K562 (cell line): Measurements from ENCODE around the gene NET1. TPM values are rescaled to one million over a fixed set of nuclear protein-coding genes. Genes with fewer than 3 reads are reported as not detected.
"Not testable (repeated sequence)": the region's sequence is repeated elsewhere in the genome, so short reads cannot be mapped to it uniquely, and the experiment has no call there.

Source experiments
- ATAC-seq: fragments of 200-7000 bp; cut with Tn5 transposase; 3 replicates; pipeline ENCODE4 v1.9.1; 2020; ENCODE audit warnings: moderate library complexity
- BruUV-seq: library from RNA; stranded (reverse); fragments of 400-500 nt; replicated peaks from 2 replicates; lab custom pipeline; 2021; lab: Mats Ljungman, UMichigan
- CTCF ChIA-PET: fragments of 300-600 bp; formaldehyde crosslinking; extraction: SDS; loops from one replicate; lab custom pipeline; 2021; ENCODE audit warnings: low intra/inter-chr PET ratio; lab: Yijun Ruan, JAX
- POLR2A ChIA-PET: fragments of 300-600, 350-650 bp; sonication (Branson Sonifier 250); formaldehyde crosslinking; extraction: SDS; loops from one replicate; lab custom pipeline; 2021; ENCODE audit warnings: antibody characterized with exemption, inconsistent platforms; lab: Yijun Ruan, JAX
- DNase-seq, 4 experiments: peaks; one replicate each; pipeline versions ENCODE4 v3.0.0 to v3.0.0-alpha.2; 2011 to 2018; ENCODE audit warnings: low spot score in 3 of 4, mixed read lengths in 3 of 4; ENCODE audit errors: extremely low read depth in 1 of 4
- FAIRE-seq: peaks from 2 replicates; lab custom pipeline; 2011; peaks lifted over from hg19 to GRCh38; lab: Jason Lieb, UNC
- H2AFZ ChIP-seq: 2 replicates; pipeline ENCODE4 v1.6.0; 2011; ENCODE audit warnings: low read depth, low read length, control low read depth, inconsistent platforms
- H3K27ac ChIP-seq: fragments of 200-600 bp; 3 replicates; pipeline ENCODE4 v1.8.0; 2011; ENCODE audit warnings: low read depth, mild to moderate bottlenecking, control low read depth, inconsistent platforms, low read length, moderate library complexity, mixed read lengths; ENCODE audit errors: extremely low read depth
- H3K27me3 ChIP-seq, 2 experiments: fragments of 300-600 bp in 1 of 2; 2 replicates in 1 of 2; 3 replicates in 1 of 2; pipeline versions ENCODE4 v1.6.0 to v1.8.0; 2011; ENCODE audit warnings: inconsistent platforms in 2 of 2, low read length in 2 of 2, mild to moderate bottlenecking in 1 of 2, mixed read lengths in 1 of 2, moderate library complexity in 1 of 2; ENCODE audit not compliant: control insufficient read depth in 2 of 2, insufficient read depth in 2 of 2
- H3K36me3 ChIP-seq: fragments of 300-600 bp; 3 replicates; pipeline ENCODE4 v1.8.0; 2011; ENCODE audit warnings: mild to moderate bottlenecking, low read length, inconsistent platforms; ENCODE audit not compliant: control insufficient read depth, insufficient read depth
- H3K4me1 ChIP-seq, 2 experiments: fragments of 200-600 bp in 1 of 2; replicated peaks in 1 of 2; 2 replicates in 1 of 2; 3 replicates in 1 of 2; pipeline versions ENCODE4 v1.5.1 to v1.8.0; 2011; ENCODE audit warnings: inconsistent platforms in 2 of 2, low read length in 2 of 2, mild to moderate bottlenecking in 1 of 2, mixed read lengths in 1 of 2, moderate library complexity in 1 of 2; ENCODE audit not compliant: control insufficient read depth in 2 of 2, insufficient read depth in 2 of 2
- H3K4me2 ChIP-seq: 2 replicates; pipeline ENCODE4 v1.6.1; 2011; ENCODE audit warnings: low read length, control low read depth, inconsistent platforms, mixed read lengths; ENCODE audit not compliant: insufficient read depth
- H3K4me3 ChIP-seq: fragments of 200-600 bp; sonication (generic), shearing (Covaris generic); 2 replicates; pipeline ENCODE4 v1.5.1; 2016; ENCODE audit warnings: control low read depth, inconsistent platforms
- H3K79me2 ChIP-seq: fragments of 200-600 bp; 3 replicates; pipeline ENCODE4 v1.8.0; 2011; ENCODE audit warnings: low read length, inconsistent platforms; ENCODE audit not compliant: control insufficient read depth, insufficient read depth
- H3K9ac ChIP-seq, 2 experiments: 2 replicates each; pipeline versions ENCODE4 v1.6.0 to v1.6.1; 2011; ENCODE audit warnings: low read depth in 2 of 2, low read length in 2 of 2, control low read depth in 1 of 2, inconsistent platforms in 1 of 2, mild to moderate bottlenecking in 1 of 2, mixed read lengths in 1 of 2; ENCODE audit not compliant: insufficient read depth in 1 of 2
- H3K9me1 ChIP-seq: one replicate; pipeline ENCODE4 v1.6.0; 2011; ENCODE audit warnings: inconsistent platforms, mild to moderate bottlenecking, low read length, moderate library complexity; ENCODE audit not compliant: control insufficient read depth, insufficient read depth
- H3K9me3 ChIP-seq: replicated peaks from 2 replicates; pipeline ENCODE4 v1.5.1; 2011; ENCODE audit warnings: low read depth, low read length, inconsistent platforms; ENCODE audit not compliant: control insufficient read depth, insufficient read depth
- H4K20me1 ChIP-seq: replicated peaks from 2 replicates; pipeline ENCODE4 v1.6.1; 2011; ENCODE audit warnings: low read length, inconsistent platforms, mixed read lengths; ENCODE audit not compliant: control insufficient read depth, insufficient read depth
- DPF2 ChIP-seq: fragments of 450-650 bp; IDR thresholded peaks from 2 replicates; pipeline ENCODE4 v1.6.1; 2016
- FOSL1 ChIP-seq: fragments of 200-800 bp; sonication (Bioruptor generic); conservative IDR thresholded peaks from 2 replicates; pipeline ENCODE4 v1.6.1; 2016; ENCODE audit warnings: missing genetic modification characterization, missing compliant biosample characterization
- JUND ChIP-seq, 2 experiments: IDR thresholded peaks; 2 replicates in 1 of 2; 3 replicates in 1 of 2; pipeline ENCODE4 v1.6.1; 2011; ENCODE audit warnings: borderline replicate concordance in 2 of 2, low read depth in 2 of 2, low read length in 2 of 2, improper control_type of control experiment in 1 of 2, missing biosample characterization in 1 of 2, missing genetic modification characterization in 1 of 2, missing genetic modification reagents in 1 of 2
- MLLT1 ChIP-seq, 2 experiments: fragments of 450-650 bp; IDR thresholded peaks; 2 replicates each; pipeline ENCODE4 v1.6.1; 2016
- ZFP36 ChIP-seq: fragments of 150-350 bp; IDR thresholded peaks from 2 replicates; pipeline ENCODE4 v1.6.1; 2018; ENCODE audit warnings: low read length, low read depth; ENCODE audit not compliant: partially characterized antibody
- WGBS: fragments of 100-300 bp; shearing (Covaris generic); methylation state at CpG from one replicate; pipeline ENCODE4 v1.1.6; 2016; ENCODE audit warnings: low coverage, mixed read lengths; ENCODE audit not compliant: insufficient coverage; ENCODE audit errors: missing lambda C conversion rate; 5-methylcytosine and 5-hydroxymethylcytosine counted together
- in situ Hi-C: fragments of 300-500 bp; cut with MboI; formaldehyde crosslinking; loops from 4 replicates; pipeline ENCODE4 v1.15.0; 2018; ENCODE audit warnings: inconsistent platforms, mixed read lengths
- intact Hi-C: fragments of 100-400 bp; cut with micrococcal nuclease; formaldehyde crosslinking; loops from 2 replicates; pipeline ENCODE4 v1.14.2; 2022
- polyA plus RNA-seq, 8 experiments: library from polyadenylated mRNA; depleted of rRNA in 4 of 8; stranded (reverse) in 5 of 8; unstranded in 3 of 8; fragments of >200 nt; fragmentation: Nextera tagmentation in 2 of 8; fragmentation: Illumina TruSeq in 1 of 8; extraction: Ambion mirVana in 2 of 8; extraction: Trizol in 1 of 8; gene quantifications; 2 replicates each; pipeline versions ENCODE4 v1.2.1 to v1.2.3, GENCODE V29; 2011 to 2014; ENCODE audit warnings: inconsistent platforms in 1 of 8, missing spikeins in 1 of 8
- total RNA-seq, 7 experiments: library from RNA; depleted of rRNA in 6 of 7; stranded (reverse); fragments of >200 nt in 6 of 7; fragmentation: Illumina TruSeq in 2 of 7; extraction: Trizol in 2 of 7; gene quantifications; 2 replicates each; pipeline versions ENCODE4 v1.2.1 to v1.2.3, GENCODE V29; 2011 to 2021; ENCODE audit warnings: low replicate concordance in 1 of 7
- TF ChIP-seq, protein P1 (sequence below), 2 experiments: fragments of 450-650 bp in 1 of 2; sonication (generic) in 1 of 2; formaldehyde crosslinking in 1 of 2; IDR thresholded peaks in 1 of 2; conservative IDR thresholded peaks in 1 of 2; 2 replicates each; pipeline versions ENCODE4 v1.6.1 to v1.8.1; 2016 to 2023; ENCODE audit warnings: mild to moderate bottlenecking in 2 of 2, moderate library complexity in 2 of 2, inconsistent platforms in 1 of 2, missing genetic modification reagents in 1 of 2

NET1 gene
- total and polyA plus RNA-seq, 9 of the 15 experiments (the other 6 are each of a cell fraction or from before 2014, with no cell fraction given) = 47.4 to 258 (median 106) TPM

DNA sequence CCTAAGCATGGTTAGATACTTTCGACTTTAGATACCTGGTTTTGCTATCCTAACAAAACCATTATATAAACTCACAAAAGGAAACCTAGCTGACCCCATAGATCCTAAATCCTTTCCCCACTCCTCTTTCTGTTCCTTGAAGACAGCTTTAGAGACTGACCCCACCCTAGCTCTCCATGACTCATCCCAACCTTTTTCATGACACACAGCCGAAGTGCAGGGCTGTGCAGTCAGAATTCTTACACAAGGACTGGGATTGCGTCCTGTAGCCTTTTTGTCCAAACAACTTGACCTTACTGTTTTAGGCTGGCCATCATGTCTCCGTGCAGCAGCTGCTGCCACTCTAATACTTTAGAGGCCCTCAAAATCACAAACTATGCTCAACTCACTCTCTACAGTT, 62.3 kb downstream of the NET1 start:
- Histone ChIP-seq H3K4me3 (peak overlapping the region; percentile 14; the same call in 1 of the 2 replicates), H3K9ac (peak overlapping the region in 1 of 2 experiments; percentile 55; a peak in 2 of 4 replicates), H3K4me2 (peak overlapping the region; percentile 66), H3K36me3 (peaks cover 18% of the 10 kb centered on the region; the same call in 2 of the 3 replicates), H3K27ac (peak overlapping the region; percentile 69), H3K4me1 (peaks cover 16 to 31% of the 10 kb centered on the region in 2 experiments; a peak in 4 of 5 replicates), H3K79me2 (peaks cover 91% of the 10 kb centered on the region)
- H3K27me3 ChIP-seq, H2AFZ ChIP-seq, CTCF ChIA-PET, in situ Hi-C loops, H3K9me3 ChIP-seq, H3K9me1 ChIP-seq, BruUV-seq, intact Hi-C loops, H4K20me1 ChIP-seq, ATAC-seq, FAIRE-seq: not testable (repeated sequence)
- POLR2A ChIA-PET = interaction anchor here (7.0 kb wide), 1 partner anchor 12 kb away, joined by 43 read pairs; no protein-coding TSS in a partner anchor
- 4% methylated on average over 4 of the region's 4 CpGs for WGBS
- TF ChIP-seq ZFP36 (peak; percentile 39), FOSL1 (tag) (peak; percentile 79), JUND (IDR thresholded peaks at IDR 0.05; ENCODE audit: borderline replicate concordance, low read depth, low read length) (peak; percentile 80), JUND (tag; IDR thresholded peaks at IDR 0.05; ENCODE audit: borderline replicate concordance, low read depth, low read length) (peak; percentile 75; the same call in 2 of the 3 replicates), DPF2 (peak; percentile 29; the same call in 1 of the 2 replicates), MLLT1 (IDR thresholded peaks at IDR 0.05) (peak; percentile 19 to 71; a peak in 2 of 4 replicates)
- TF ChIP-seq, protein P1, sequence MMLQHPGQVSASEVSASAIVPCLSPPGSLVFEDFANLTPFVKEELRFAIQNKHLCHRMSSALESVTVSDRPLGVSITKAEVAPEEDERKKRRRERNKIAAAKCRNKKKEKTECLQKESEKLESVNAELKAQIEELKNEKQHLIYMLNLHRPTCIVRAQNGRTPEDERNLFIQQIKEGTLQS (IDR thresholded peaks at IDR 0.05) = peak; percentile 84
- TF ChIP-seq, protein P1 (CRISPR knock-in tag; conservative IDR thresholded peaks at IDR 0.05) = not testable (repeated sequence)
- DNase-seq = peak in 1 of 4 experiments; percentile 63
